SH-SY5Y (cell line): ENCODE data around the gene PNMT.

Experiments used
- GATA2 ChIP-seq: IDR thresholded peaks from 2 replicates; pipeline ENCODE4 v1.6.1; 2011; ENCODE audit warnings: mild to moderate bottlenecking, low read depth, low read length
- GATA3 ChIP-seq: IDR thresholded peaks from 2 replicates; pipeline ENCODE4 v1.6.1; 2011; ENCODE audit warnings: low read depth, mild to moderate bottlenecking, low read length, moderate library complexity

PNMT gene

GRCh38 chr17:39676198-39676819 is 8.1 kb downstream of the PNMT start:
- no peak for TF ChIP-seq GATA3

GRCh38 chr17:39677072-39677471 is 8.8 kb downstream of the PNMT start:
- TF ChIP-seq GATA3 = no peak

- no peak for TF ChIP-seq GATA3
- TF ChIP-seq GATA2 = no peak
Measured at GRCh38 chr17:39677542-39678339, 9.5 kb downstream of the PNMT start.

GRCh38 chr17:39678340-39679116 is 10.3 kb downstream of the PNMT start:
- TF ChIP-seq GATA2 (no peak), GATA3 (no peak)

- TF ChIP-seq GATA3 (no peak), GATA2 (no peak)
Measured at GRCh38 chr17:39679521-39680192, 11.4 kb downstream of the PNMT start.

- TF ChIP-seq GATA3 (no peak), GATA2 (no peak)
Measured at GRCh38 chr17:39683295-39683939, 15.2 kb downstream of the PNMT start.

GRCh38 chr17:39684369-39685192 is 16.3 kb downstream of the PNMT start:
- TF ChIP-seq GATA2 (no peak), GATA3 (no peak)

- TF ChIP-seq GATA2 (no peak), GATA3 (no peak)
Measured at GRCh38 chr17:39687101-39687545, 18.9 kb downstream of the PNMT start.

GRCh38 chr17:39687546-39688474 is 19.6 kb downstream of the PNMT start, which contains the start of gene PGAP3:
PGAP3 (minus strand) TSS chr17:39688057; CDS start chr17:39688014, 43 bp downstream.
- TF ChIP-seq GATA2 (no peak), GATA3 (no peak)

- no peak for TF ChIP-seq GATA2
- no peak for TF ChIP-seq GATA3
Measured at GRCh38 chr17:39688475-39688835, 20.2 kb downstream of the PNMT start.

- no peak for TF ChIP-seq GATA2
Measured at GRCh38 chr17:39688945-39689344, 20.7 kb downstream of the PNMT start.

- no peak for TF ChIP-seq GATA2
- no peak for TF ChIP-seq GATA3
Measured at GRCh38 chr17:39694593-39694992, 26.3 kb downstream of the PNMT start.
